EH (cell line): ENCODE measurements around the gene IQSEC2.

ENCODE experiments used
- DNase-seq: peaks from one replicate; pipeline ENCODE4 v3.0.0-alpha.2; 2015; ENCODE audit warnings: low read depth

IQSEC2 gene

GRCh38 chrX:53266914-53267313 lies 14.5 kb downstream of the IQSEC2 start:
- DNase-seq: no peak

DNA sequence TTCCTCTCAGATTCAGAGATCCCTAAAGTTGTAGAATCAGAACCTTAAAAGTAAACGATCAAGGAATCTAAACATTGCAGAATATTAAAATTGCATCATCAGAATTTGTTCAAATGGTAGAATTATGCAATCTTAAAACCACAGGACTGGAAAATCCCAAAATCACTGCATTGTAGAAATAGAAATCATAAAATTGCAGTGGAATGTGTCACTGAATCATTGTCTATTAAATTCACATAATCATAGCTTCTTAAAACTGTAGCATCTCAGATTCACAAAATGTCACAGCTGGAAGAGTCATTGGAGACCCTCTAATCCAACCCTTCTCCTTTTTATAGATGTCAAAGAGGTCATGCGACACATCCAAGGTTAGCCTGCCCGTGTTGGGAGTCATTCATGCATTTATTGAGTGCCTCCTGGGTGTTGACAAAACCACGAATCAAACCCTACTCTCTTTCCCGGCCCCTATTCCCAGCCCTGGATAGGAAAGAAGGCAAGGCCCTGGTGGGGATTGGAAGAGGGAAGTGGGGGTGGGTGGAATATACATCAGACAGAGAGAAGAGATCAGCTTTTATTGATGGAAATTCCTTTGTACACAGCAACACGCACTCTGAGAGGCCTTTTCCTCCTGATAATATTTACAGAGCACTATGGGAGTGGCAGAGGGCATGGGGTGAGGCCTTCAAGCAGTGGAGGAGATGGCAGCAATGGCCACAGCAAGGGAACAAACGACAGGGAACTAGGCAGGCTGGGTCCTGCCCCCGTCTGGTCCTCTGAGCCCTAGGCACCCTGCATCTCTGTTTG lies 15.4 kb downstream of the IQSEC2 start:
- DNase-seq: peak; percentile 79

GRCh38 chrX:53263597-53264094 lies 17.7 kb downstream of the IQSEC2 start:
- peak; percentile 82 for DNase-seq

- peak; percentile 84 for DNase-seq
Measured at GRCh38 chrX:53262918-53263394, 18.4 kb downstream of the IQSEC2 start.

DNA sequence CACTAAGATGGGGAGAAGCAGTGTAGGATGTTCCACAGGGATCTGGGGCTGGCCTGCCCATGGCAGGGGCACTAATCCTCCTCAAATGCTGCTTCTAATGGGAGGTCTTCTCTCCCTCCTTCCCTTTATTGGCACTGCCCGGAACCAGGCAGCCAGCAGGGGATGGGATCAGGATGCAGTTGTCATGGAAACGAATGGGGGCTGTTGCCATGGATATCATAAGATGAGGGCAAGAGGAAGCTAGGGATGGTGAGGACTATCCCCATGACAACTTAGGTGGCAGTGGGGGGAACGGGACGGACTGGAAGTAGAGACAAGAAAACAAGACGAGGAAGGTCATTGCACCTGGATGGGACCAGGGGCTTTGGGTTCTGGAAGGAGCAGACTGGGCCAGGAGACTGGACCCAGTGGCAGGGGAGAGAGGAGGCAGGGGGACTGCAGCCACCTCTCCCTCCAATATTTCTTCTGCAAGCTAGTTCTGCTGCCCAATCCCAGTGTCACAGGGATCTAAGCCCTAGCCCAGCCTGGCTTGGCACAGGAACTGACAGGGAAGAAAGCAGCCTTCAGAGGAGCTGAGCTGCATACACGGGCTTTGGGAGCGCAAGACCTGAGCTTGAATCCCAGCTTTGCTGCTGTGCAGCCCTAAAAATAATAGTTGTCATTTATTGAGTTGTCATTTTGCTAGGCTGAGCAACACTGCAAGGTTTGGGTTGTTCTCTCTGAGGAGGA lies 19.0 kb downstream of the IQSEC2 start:
- DNase-seq: no peak

GRCh38 chrX:53261355-53261972 lies 19.9 kb downstream of the IQSEC2 start:
- no peak for DNase-seq

- no peak for DNase-seq
Measured at GRCh38 chrX:53260836-53261235, 20.5 kb downstream of the IQSEC2 start.

DNA sequence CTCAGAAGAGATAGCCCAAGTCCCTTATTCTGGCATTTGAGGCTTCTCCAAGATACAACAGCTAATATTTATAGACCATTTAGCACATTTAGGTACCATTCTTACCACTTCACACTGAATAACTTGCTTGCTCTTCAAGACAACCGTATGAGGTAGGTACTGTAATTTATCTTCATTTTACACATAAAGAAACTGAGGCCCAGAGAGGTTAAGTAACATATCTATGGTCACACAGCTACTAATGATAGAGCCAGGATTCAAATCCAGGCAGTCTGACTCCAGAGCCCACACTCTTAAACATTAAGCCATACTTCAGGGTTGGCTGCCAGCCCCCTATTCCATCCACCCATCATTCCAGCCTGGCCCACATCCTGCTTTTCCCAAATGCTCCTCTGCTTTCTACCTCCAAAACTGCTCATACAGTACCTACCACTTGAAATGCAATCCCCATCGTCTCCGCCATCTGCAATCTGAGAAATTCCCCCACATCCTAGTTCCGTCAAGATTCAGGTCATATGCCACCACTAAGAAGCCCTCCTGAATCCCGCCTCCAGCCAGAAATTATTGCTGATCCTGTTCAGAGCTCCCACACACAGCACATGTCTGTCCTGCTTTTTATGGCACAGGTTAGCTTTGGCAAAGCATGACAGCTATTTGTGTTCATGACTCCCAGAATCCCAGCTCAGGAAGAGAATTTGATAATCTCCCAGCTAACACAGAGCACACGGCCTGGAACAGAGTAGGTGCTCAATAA lies 23.5 kb downstream of the IQSEC2 start:
- no peak for DNase-seq

DNA sequence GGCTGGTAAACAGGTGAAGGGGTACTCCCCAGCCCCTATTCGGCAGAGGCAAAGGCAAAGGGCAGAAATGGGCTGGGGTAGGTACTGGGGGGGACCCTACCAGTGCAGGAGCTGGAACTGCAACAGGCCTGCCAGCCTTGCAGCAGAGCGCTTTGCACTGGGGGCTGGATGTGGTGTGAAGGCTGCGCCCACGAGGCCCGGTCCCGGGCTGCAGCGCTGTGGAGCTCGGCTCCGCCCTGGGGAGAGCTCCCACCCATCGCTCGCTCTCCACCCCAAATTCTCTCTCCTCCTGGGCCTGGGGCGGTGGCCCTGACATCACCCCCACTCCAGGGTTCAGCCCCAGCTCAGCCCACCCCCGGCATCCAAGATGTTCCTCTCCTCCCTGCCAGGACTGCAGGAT lies 24.2 kb downstream of the IQSEC2 start:
- DNase-seq: no peak

- no peak for DNase-seq
Measured at GRCh38 chrX:53256446-53257041, 24.8 kb downstream of the IQSEC2 start.

GRCh38 chrX:53255738-53256191 lies 25.6 kb downstream of the IQSEC2 start:
- DNase-seq: no peak

DNA sequence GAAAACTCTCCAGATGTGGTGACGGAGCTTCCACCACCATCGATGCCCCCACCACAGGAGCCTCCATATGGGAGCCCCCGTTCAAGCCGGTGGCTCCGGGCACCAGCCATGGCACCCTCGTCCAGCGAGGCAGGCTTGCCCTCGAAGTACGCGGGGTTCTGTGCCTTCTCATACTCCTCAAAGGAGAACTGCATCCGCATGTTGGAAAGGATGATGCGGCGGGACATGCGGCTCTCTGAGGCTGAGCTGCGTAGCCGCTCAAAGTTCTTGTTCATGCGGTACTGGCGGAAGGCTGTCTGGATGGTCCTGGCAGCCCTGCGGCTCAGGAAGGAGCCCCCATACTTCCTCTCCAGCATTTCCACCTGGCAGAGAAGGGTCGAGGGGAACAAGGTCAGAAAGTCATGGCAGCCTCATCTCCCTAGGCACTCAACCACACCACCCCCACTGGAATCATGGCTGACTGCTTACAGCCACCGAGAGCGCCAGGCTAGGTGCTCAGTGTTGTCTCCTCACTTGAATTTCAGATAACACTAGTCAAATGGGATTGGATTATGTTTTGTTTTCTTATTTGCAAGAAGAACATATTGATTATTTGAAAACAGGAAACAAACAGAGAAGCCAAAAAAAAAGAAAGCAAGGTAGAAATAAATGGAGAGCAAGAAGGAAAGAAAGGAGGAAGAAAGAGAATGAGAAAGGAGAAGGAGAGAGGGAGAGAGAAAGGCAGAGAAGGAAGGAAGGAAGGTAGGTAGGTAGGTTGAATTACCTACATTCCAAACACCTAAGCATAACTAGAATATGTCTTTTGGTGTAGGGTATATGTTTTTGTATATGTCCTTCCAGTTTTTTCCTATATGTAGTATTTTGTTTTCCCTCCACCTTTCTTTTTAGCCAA lies 26.6 kb downstream of the IQSEC2 start:
- DNase-seq: no peak

- DNase-seq: no peak
Measured at GRCh38 chrX:53253293-53254020, 27.9 kb downstream of the IQSEC2 start.

- DNase-seq: peak; percentile 46
Measured at GRCh38 chrX:53251307-53251706, 30.1 kb downstream of the IQSEC2 start.

- DNase-seq: no peak
Measured at GRCh38 chrX:53250556-53250955, 30.8 kb downstream of the IQSEC2 start.

DNA sequence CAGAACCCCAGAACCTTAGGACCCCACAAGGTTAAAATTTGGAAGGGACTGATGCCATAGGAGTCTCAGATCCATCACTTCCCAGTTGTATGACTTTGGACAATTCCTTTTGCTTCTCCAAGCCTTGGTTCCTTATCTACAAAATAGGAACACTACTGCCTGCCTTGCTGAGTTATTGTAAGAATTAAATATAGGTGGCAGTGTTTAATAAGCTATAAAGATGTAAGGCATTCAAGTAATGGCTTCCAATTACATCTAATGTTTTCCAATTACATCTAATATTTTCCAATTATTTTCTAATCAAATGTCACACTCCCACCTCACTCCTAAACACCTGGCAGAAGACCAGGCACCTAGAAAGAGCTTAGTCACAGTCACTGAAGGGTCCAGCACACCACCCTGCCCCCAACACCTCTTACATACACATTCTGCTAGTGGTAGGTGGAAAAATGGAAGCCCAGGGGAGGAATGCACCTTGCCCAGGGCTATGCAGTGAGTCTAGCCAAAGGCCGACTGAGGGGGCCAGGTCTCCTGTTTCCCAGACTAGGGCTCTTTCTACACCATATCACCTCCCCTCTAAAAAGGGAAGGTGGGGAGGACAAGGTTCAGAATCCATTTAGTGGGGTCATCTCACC lies 31.9 kb downstream of the IQSEC2 start:
- no peak for DNase-seq

DNA sequence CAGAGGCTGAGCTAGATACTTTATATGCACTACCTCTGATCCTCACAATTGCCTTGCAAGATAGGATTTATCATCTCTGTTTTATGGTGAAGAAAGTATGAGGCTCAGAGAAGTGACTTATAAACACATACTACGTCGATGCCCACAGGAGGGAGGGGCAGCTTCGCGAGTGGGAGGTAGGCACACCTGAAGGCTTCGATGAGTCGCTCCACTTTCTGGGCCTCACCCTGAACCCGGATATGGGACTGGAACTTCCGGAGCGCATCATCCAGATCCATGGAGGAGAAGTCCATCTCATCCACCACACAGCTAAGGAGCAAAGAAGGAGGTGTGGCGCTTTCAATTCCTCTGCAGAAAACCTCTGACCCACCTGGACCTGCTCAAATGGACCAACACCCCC lies 33.5 kb downstream of the IQSEC2 start:
- no peak for DNase-seq

DNA sequence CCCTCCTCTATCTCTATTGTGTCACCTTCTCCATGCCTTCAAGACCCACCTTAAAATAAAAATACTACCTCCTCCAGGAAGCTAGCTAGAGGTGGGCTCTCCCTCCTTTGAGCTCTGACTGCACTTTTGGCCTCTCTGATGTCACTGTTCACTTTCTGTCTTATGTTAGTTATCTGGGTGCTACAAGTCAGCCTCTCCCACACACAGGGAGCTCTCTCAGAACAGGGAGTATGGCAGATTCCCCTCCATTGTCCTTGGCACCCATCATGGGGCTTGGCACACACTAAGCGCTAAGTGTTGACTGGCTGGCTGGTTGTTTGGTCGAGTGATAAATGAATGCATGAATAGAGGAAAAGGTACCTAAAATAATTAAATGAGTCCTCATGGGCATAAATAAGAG lies 35.2 kb downstream of the IQSEC2 start:
- no peak for DNase-seq

DNA sequence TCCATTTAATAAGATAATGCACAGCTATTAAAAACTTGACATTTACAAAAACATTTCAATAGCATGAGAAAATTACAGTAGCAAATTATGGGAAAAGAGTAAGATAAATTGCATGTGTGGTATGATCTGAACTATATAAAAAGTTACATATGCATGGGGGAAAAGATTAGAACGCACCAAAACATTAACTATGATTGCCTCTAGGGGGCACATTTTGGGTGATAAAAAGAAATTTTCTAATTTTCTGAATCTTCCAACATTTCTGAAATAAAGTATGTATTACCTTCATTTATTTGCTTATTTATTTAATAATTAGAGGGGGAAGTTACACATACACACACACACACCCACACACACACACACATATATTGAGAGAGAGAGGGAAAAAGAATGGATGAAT lies 36.8 kb downstream of the IQSEC2 start:
- no peak for DNase-seq
